WTC11 (cell line): Measurements from ENCODE around the gene ZNF507. TPM values are rescaled to one million over a fixed set of nuclear protein-coding genes. Genes with fewer than 3 reads are reported as not detected.

Source experiments
- ATAC-seq: fragments of 200-7000 bp; cut with Tn5 transposase; 2 replicates; pipeline ENCODE4 v1.10.0; 2021; ENCODE audit warnings: mild to moderate bottlenecking, moderate library complexity
- CTCF ChIA-PET: fragments of 300-600 bp; sonication (Branson Sonifier 250); formaldehyde crosslinking; loops from one replicate; lab custom pipeline; 2021; ENCODE audit warnings: antibody characterized with exemption; lab: Charles Lee
- POLR2A ChIA-PET: fragments of 350-600 bp; sonication (Branson Sonifier 250); formaldehyde crosslinking; loops from one replicate; lab custom pipeline; 2021; ENCODE audit warnings: antibody characterized with exemption; lab: Charles Lee
- DNase-seq: peaks from one replicate; pipeline ENCODE4 v3.0.0; 2021; ENCODE audit warnings: low spot score
- H3K27ac Mint-ChIP-seq: 2 replicates; pipeline ENCODE4 v1.8.0; 2021; ENCODE audit warnings: mixed read lengths
- H3K27me3 Mint-ChIP-seq: 2 replicates; pipeline ENCODE4 v1.8.0; 2021; ENCODE audit warnings: low read depth, mild to moderate bottlenecking, moderate library complexity, mixed read lengths
- H3K36me3 Mint-ChIP-seq: 2 replicates; pipeline ENCODE4 v1.8.0; 2021; ENCODE audit warnings: mixed read lengths
- H3K4me1 Mint-ChIP-seq: 2 replicates; pipeline ENCODE4 v1.8.0; 2022; ENCODE audit warnings: mixed read lengths
- H3K4me3 Mint-ChIP-seq: 2 replicates; pipeline ENCODE4 v1.8.0; 2021; ENCODE audit warnings: mild to moderate bottlenecking, moderate library complexity, mixed read lengths
- H3K9me3 Mint-ChIP-seq: 2 replicates; pipeline ENCODE4 v1.8.0; 2021; ENCODE audit warnings: mixed read lengths
- AR ChIP-seq: fragments of 250-450 bp; sonication (Bioruptor Pico); IDR thresholded peaks from 2 replicates; pipeline ENCODE4 v1.9.0; 2021; ENCODE audit warnings: mild to moderate bottlenecking
- CREB1 ChIP-seq: sonication (generic); formaldehyde crosslinking; IDR thresholded peaks from 2 replicates; pipeline ENCODE4 v1.8.0; 2023; ENCODE audit warnings: mild to moderate bottlenecking, missing genetic modification reagents
- CREM ChIP-seq: sonication (generic); formaldehyde crosslinking; IDR thresholded peaks from 2 replicates; pipeline ENCODE4 v1.8.1; 2022; ENCODE audit warnings: mild to moderate bottlenecking, missing genetic modification reagents, moderate library complexity
- EMX1 ChIP-seq: fragments of 250-450 bp; sonication (Bioruptor Pico); IDR thresholded peaks from 2 replicates; pipeline ENCODE4 v1.8.0; 2021; ENCODE audit warnings: mild to moderate bottlenecking
- HMGXB4 ChIP-seq: sonication (generic); formaldehyde crosslinking; IDR thresholded peaks from 2 replicates; pipeline ENCODE4 v1.8.1; 2023; ENCODE audit warnings: mild to moderate bottlenecking, moderate library complexity, missing genetic modification reagents
- MLX ChIP-seq: sonication (generic); formaldehyde crosslinking; IDR thresholded peaks from 2 replicates; pipeline ENCODE4 v1.8.1; 2023; ENCODE audit warnings: mild to moderate bottlenecking, missing genetic modification reagents, moderate library complexity
- MXD4 ChIP-seq: fragments of 250-450 bp; sonication (Bioruptor Pico); IDR thresholded peaks from 2 replicates; pipeline ENCODE4 v1.8.0; 2021; ENCODE audit warnings: mild to moderate bottlenecking, moderate library complexity, borderline replicate concordance
- NFATC4 ChIP-seq: fragments of 250-450 bp; sonication (Bioruptor Pico); IDR thresholded peaks from 2 replicates; pipeline ENCODE4 v1.9.0; 2021; ENCODE audit warnings: mild to moderate bottlenecking
- NFE2L1 ChIP-seq: sonication (generic); formaldehyde crosslinking; IDR thresholded peaks from 2 replicates; pipeline ENCODE4 v1.8.1; 2023; ENCODE audit warnings: missing genetic modification reagents
- SMAD3 ChIP-seq: sonication (generic); formaldehyde crosslinking; IDR thresholded peaks from 2 replicates; pipeline ENCODE4 v1.8.0; 2022; ENCODE audit warnings: missing genetic modification reagents, mild to moderate bottlenecking, borderline replicate concordance
- TEAD1 ChIP-seq: sonication (generic); formaldehyde crosslinking; IDR thresholded peaks from 2 replicates; pipeline ENCODE4 v1.8.0; 2022; ENCODE audit warnings: mild to moderate bottlenecking, missing genetic modification reagents
- USF1 ChIP-seq: sonication (generic); formaldehyde crosslinking; IDR thresholded peaks from 2 replicates; pipeline ENCODE4 v1.8.0; 2022; ENCODE audit warnings: mild to moderate bottlenecking, missing genetic modification reagents
- USF2 ChIP-seq: sonication (generic); formaldehyde crosslinking; IDR thresholded peaks from 2 replicates; pipeline ENCODE4 v1.8.1; 2023; ENCODE audit warnings: mild to moderate bottlenecking, missing genetic modification reagents, moderate library complexity
- ZBTB21 ChIP-seq: sonication (generic); formaldehyde crosslinking; IDR thresholded peaks from 2 replicates; pipeline ENCODE4 v1.8.1; 2023; ENCODE audit warnings: mild to moderate bottlenecking, missing genetic modification reagents, borderline replicate concordance
- ZMAT4 ChIP-seq: fragments of 250-450 bp; sonication (Bioruptor Pico); IDR thresholded peaks from 2 replicates; pipeline ENCODE4 v1.9.0; 2021; ENCODE audit warnings: mild to moderate bottlenecking
- ZNF281 ChIP-seq: sonication (generic); formaldehyde crosslinking; IDR thresholded peaks from 2 replicates; pipeline ENCODE4 v1.8.0; 2023; ENCODE audit warnings: mild to moderate bottlenecking, missing genetic modification reagents
- ZNF425 ChIP-seq: fragments of 250-450 bp; sonication (Bioruptor Pico); conservative IDR thresholded peaks from 2 replicates; pipeline ENCODE4 v1.9.0; 2021; ENCODE audit warnings: mild to moderate bottlenecking
- ZNF512 ChIP-seq: sonication (generic); formaldehyde crosslinking; IDR thresholded peaks from 2 replicates; pipeline ENCODE4 v1.8.1; 2022; ENCODE audit warnings: missing genetic modification reagents, borderline replicate concordance
- total RNA-seq: library from RNA; stranded (reverse); gene quantifications from 3 replicates; pipeline ENCODE4 v1.2.3, GENCODE V29; 2021

ZNF507 gene
- total RNA-seq, 1 experiment from 2014 or later = 27.6 TPM

- no peak for TF ChIP-seq USF1 (CRISPR knock-in tag)
- no peak for TF ChIP-seq CREM (CRISPR knock-in tag)
- TF ChIP-seq, all 79 proteins: peak for 0
Measured at GRCh38 chr19:32380269-32380668, 34.9 kb downstream of the ZNF507 start (continued).

GRCh38 chr19:32387701-32388392 lies 42.4 kb downstream of the ZNF507 start:
- H3K27me3 Mint-ChIP-seq = no peaks in the 10 kb centered on the region
- H3K4me3 Mint-ChIP-seq = no peak overlapping the region
- DNase-seq (no peak), ATAC-seq (no peak)
- no peak overlapping the region for H3K27ac Mint-ChIP-seq
- ChIA-PET POLR2A (no interaction called here), CTCF (interaction anchor here (1.0 kb wide), 1 partner anchor 68 kb away, joined by 3 read pairs; no protein-coding TSS in a partner anchor)
- peaks cover 11% of the 10 kb centered on the region for H3K36me3 Mint-ChIP-seq
- H3K9me3 Mint-ChIP-seq = no peaks in the 10 kb centered on the region
- H3K4me1 Mint-ChIP-seq = no peaks in the 10 kb centered on the region
- no peak for TF ChIP-seq EMX1 (CRISPR knock-in tag)
- no peak for TF ChIP-seq NFATC4 (CRISPR knock-in tag)
- TF ChIP-seq SMAD3 (CRISPR knock-in tag) = no peak
- no peak for TF ChIP-seq NFE2L1 (CRISPR knock-in tag)
- no peak for TF ChIP-seq ZBTB21 (CRISPR knock-in tag)
- no peak for TF ChIP-seq ZNF281 (CRISPR knock-in tag)
- TF ChIP-seq ZNF425 (CRISPR knock-in tag) = no peak
- no peak for TF ChIP-seq CREB1 (CRISPR knock-in tag)
- TF ChIP-seq USF2 (CRISPR knock-in tag) = no peak
- TF ChIP-seq MXD4 (CRISPR knock-in tag) = no peak
- no peak for TF ChIP-seq TEAD1
- TF ChIP-seq HMGXB4 = no peak
- no peak for TF ChIP-seq ZNF512
- no peak for TF ChIP-seq ZMAT4
- no peak for TF ChIP-seq AR
- no peak for TF ChIP-seq MLX (CRISPR knock-in tag)
